HG03457 (cell line): Measurements from ENCODE around the gene FAM181A.

Experiments
- ATAC-seq: cut with Tn5 transposase; IDR thresholded peaks from one replicate; pipeline ENCODE4 v1.9.1; 2021; ENCODE audit warnings: moderate number of reproducible peaks; ENCODE audit not compliant: unreplicated experiment

FAM181A gene

GRCh38 chr14:93928184-93929047 lies 1.3 kb downstream of the FAM181A start:
- no peak for ATAC-seq

DNA sequence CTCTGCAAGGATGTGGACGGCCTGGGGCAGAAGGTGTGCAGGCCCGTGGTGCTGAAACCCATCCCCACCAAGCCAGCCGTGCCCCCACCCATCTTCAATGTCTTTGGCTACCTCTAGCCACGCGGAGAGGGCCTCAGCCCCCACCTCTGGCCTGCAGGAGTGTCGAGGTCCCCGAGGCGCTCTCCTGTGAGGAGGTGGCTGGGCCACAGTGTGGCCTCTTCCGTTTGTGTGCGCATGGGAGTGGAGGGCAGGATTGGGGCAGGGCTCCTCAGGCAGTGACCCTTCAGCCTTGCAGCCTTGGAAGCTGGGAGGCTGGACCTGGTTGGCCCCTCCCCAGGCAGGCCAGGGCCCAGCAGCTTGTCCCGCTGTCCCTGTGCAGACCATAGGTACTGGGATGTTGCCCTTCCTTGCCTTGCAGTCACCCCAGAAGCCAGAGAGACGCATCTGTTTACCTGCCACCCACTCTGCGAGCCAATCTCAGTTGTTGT lies 1.9 kb downstream of the FAM181A start:
- ATAC-seq = no peak

GRCh38 chr14:93929657-93930056 lies 2.5 kb downstream of the FAM181A start:
- ATAC-seq = no peak

GRCh38 chr14:93930296-93930988 lies 3.3 kb downstream of the FAM181A start:
- ATAC-seq = no peak

DNA sequence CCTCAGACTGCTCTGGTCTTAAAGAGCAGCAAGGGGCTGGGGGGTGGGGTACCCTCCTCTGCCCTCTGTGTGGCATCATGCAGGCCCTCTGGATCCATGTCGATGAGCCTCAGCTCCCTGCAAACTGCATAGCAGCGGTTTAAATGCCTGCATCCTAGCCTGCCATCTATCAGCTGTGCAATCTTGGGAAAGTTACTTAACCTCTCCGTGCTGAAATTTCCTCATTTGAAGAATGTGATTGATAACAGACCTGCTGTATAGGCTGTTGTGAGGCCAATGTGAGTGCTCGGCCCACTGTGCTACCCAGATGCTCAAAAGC lies 3.8 kb downstream of the FAM181A start:
- ATAC-seq = no peak

DNA sequence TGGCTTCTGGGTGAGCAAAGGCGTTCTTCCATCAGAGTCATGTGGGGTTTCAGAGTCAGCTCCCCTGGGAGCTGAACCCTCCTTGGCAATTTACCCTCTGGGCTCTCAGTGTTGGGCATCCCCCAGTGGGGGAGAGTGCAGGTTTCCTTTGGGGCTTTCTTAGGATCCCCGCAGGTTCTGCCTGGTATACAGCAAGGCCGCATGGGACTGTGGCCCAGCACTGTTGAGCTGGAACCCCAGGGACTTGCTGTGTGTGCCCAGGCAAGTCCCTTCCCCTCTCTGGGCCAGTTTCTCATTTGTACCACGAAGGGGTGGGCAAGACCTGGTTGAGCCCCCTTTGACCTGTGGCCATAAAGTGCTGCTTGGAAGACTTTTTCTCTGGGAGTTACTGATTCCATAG lies 5.5 kb downstream of the FAM181A start:
- ATAC-seq = no peak

- no peak for ATAC-seq
Measured at GRCh38 chr14:93935213-93935612, 8.1 kb downstream of the FAM181A start.

- no peak for ATAC-seq
Measured at GRCh38 chr14:93936245-93936644, 9.1 kb downstream of the FAM181A start.

GRCh38 chr14:93936926-93937325 lies 9.8 kb downstream of the FAM181A start:
- ATAC-seq = no peak

- ATAC-seq = no peak
Measured at GRCh38 chr14:93937519-93937918, 10.4 kb downstream of the FAM181A start.

- ATAC-seq = no peak
Measured at GRCh38 chr14:93938751-93939303, 11.7 kb downstream of the FAM181A start.

DNA sequence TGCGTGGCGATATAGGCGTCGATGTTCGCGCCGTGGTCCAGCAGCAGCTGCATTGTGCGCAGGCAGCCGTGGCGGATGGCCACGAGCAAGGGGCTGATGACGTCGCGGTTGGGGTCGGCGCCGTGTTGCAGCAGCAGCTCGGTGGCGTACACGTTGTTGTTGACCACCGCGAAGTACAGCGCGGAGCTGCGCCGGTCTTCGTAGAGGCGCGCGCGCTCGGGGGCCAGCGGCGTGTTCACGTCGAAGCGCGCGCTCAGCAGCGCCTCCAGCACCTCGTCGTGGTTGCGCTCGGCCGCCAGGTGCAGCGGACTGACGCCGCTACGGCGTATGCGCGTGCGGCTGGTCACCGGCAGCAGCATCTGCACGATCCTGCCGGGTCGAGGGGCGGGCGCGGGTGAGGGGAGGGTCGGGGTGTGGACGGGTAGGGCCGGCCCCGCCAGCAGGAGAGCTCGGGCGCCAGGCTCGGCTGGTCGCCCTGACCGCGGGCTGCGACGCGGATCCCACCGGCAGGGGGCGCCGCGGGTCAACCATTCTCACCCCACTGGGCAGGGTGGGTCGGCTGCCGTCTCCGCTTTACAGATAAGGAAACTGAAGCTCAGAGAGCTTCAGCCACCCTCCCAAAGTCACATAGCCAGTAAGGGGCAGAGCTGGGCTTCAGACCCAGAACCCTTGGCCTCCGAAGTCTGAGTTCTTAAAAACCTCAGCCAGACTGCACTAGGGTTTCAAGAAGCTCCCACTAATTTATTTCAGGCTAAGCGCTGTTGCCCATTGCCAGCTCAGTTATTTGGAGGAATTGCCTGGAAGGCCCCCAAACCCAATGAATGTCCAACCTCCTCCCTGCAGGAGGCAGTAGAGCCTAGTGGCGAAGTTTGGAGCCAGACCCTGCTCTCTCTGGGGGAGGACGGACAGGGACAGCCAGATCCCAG lies 12.4 kb downstream of the FAM181A start:
- ATAC-seq = peak; percentile 62

GRCh38 chr14:93940437-93940836 lies 13.3 kb downstream of the FAM181A start:
- ATAC-seq = no peak

GRCh38 chr14:93941293-93941910 lies 14.3 kb downstream of the FAM181A start:
- ATAC-seq = no peak

GRCh38 chr14:93943052-93943451 lies 15.9 kb downstream of the FAM181A start:
- ATAC-seq = no peak

DNA sequence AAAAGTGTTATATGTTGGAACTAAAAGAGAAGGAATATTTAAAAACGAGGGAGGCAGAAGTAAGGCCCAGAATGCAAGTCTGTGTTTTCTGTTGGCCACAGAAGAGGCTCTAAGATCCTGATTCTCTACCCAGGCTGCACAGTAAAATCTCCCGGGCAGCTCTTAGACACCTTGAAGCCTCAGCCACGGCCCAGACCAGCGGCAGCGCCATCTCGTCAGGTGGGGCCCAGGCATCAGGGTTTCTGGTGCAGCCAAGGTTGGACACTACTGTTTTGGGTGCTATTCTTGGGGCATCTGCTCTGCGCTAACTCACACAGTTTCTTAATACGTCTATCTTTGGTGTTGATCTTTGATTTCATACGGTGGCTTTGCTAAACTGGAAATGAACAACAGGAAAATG lies 16.8 kb downstream of the FAM181A start:
- no peak for ATAC-seq

GRCh38 chr14:93944348-93945069 lies 17.4 kb downstream of the FAM181A start:
- no peak for ATAC-seq

GRCh38 chr14:93945070-93945399 lies 17.9 kb downstream of the FAM181A start:
- no peak for ATAC-seq

GRCh38 chr14:93946104-93946503 lies 19.0 kb downstream of the FAM181A start:
- no peak for ATAC-seq

DNA sequence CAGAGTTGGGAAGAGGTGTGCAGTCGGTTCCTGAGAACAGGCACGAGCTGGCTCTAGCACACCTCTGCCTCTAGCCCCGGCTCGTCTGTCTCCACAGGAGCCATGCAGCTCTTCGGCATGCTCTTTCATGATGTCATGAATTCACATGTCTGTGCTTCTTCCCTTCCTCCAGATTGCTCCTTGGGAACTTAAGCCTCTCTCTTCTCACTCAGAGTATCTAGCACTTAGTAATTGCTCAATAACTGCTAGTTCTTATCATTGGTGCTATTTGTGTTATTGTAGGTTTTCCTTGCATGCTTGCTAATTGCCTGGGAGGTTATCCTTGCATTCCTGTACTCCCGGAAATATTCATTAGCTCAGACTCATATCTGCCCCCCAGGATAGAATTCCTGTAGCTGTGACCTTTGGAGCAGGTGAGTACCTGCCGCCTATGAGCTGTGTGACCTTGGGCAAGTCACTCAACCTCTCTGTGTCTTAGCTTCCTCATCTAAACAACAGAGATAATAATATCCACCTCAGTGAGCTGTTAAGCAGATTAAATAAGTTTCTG lies 19.5 kb downstream of the FAM181A start:
- ATAC-seq = no peak
